GM18511 (cell line): Measurements from ENCODE around the gene PLCL2.
A peak's percentile ranks its signal among the peaks of the same experiment; 100 is the strongest.

Experiments used
- ATAC-seq: cut with Tn5 transposase; IDR thresholded peaks from one replicate; pipeline ENCODE4 v1.9.1; 2021; ENCODE audit warnings: mild to moderate bottlenecking, moderate library complexity; ENCODE audit not compliant: unreplicated experiment

Gene PLCL2

GRCh38 chr3:17038900-17039553 is 154.3 kb downstream of the PLCL2 start:
- no peak for ATAC-seq

GRCh38 chr3:17039594-17039993 is 154.8 kb downstream of the PLCL2 start:
- no peak for ATAC-seq

- ATAC-seq: no peak
These were observed 155.7 kb downstream of the PLCL2 start for GRCh38 chr3:17040322-17040989.

GRCh38 chr3:17040990-17041377 is 156.2 kb downstream of the PLCL2 start:
- no peak for ATAC-seq

GRCh38 chr3:17044855-17045254 is 160.1 kb downstream of the PLCL2 start:
- peak; percentile 85 for ATAC-seq

GRCh38 chr3:17045705-17046104 is 160.9 kb downstream of the PLCL2 start:
- no peak for ATAC-seq

- no peak for ATAC-seq
These were observed 161.9 kb downstream of the PLCL2 start for GRCh38 chr3:17046623-17047022.

GRCh38 chr3:17047162-17047561 is 162.4 kb downstream of the PLCL2 start:
- ATAC-seq: peak; percentile 38

GRCh38 chr3:17047894-17048293 is 163.1 kb downstream of the PLCL2 start:
- no peak for ATAC-seq

GRCh38 chr3:17050071-17050470 is 165.3 kb downstream of the PLCL2 start:
- ATAC-seq: no peak

GRCh38 chr3:17050506-17050905 is 165.8 kb downstream of the PLCL2 start:
- ATAC-seq: no peak

GRCh38 chr3:17052363-17052762 is 167.6 kb downstream of the PLCL2 start:
- ATAC-seq: peak; percentile 83

- ATAC-seq: no peak
These were observed 169.7 kb downstream of the PLCL2 start for GRCh38 chr3:17054301-17054981.

GRCh38 chr3:17054982-17055343 is 170.2 kb downstream of the PLCL2 start:
- ATAC-seq: no peak

GRCh38 chr3:17055374-17056276 is 170.9 kb downstream of the PLCL2 start:
- ATAC-seq: peak; percentile 68

- ATAC-seq: no peak
These were observed 172.6 kb downstream of the PLCL2 start for GRCh38 chr3:17057321-17057720.

- ATAC-seq: no peak
These were observed 175.3 kb downstream of the PLCL2 start for GRCh38 chr3:17059989-17060550.

GRCh38 chr3:17061005-17061404 is 176.2 kb downstream of the PLCL2 start:
- no peak for ATAC-seq

- no peak for ATAC-seq
These were observed 178.0 kb downstream of the PLCL2 start for GRCh38 chr3:17062736-17063135.

- ATAC-seq: no peak
These were observed 178.8 kb downstream of the PLCL2 start for GRCh38 chr3:17063596-17063995.

GRCh38 chr3:17065315-17065714 is 180.6 kb downstream of the PLCL2 start:
- no peak for ATAC-seq
